GM19238 (cell line): ENCODE results near the gene MFSD8.
"Not testable (repeated sequence)": the region's sequence is repeated elsewhere in the genome, so short reads cannot be mapped to it uniquely, and the experiment has no call there.

Experiments
- DNase-seq: peaks from one replicate; pipeline ENCODE4 v3.0.0; 2011; ENCODE audit warnings: low spot score; ENCODE audit not compliant: insufficient read length

MFSD8 gene

DNA sequence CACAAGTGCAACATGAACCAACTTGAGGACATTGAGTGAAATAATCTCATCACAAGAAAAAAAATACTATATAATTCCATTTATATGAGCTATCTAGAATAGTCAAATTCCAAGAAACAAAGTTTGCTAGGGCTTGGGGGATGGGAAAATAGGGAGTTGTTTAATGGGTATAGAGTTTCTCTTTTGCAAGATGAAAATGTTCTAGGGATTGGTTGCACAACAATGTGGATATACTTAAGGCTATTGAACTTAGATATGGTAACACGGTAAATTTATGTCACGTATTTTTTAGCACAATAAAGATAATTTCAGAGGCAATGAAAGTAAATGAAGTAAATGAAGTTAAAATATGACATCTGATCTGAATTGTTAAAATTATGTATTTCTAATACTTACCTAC lies 7.9 kb downstream of the MFSD8 start:
- no peak for DNase-seq

DNA sequence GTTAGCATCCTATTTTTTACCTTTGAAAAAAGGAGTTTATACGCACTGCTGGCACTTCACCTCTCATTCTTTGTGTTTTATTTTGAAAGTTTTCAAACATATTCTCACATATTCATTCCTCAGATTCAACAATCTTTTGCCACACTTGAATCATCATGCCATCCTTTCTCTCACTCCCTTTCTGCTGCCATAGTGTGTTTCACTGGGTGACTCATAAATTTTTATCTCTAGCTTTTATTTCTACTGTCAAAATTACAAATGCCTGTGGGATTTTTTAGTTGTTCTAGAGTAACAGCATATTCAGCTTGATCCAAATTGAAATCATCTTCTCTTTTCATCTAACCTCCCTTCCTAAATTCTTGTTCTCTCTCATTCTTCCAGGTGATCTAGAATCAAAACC lies 28.0 kb downstream of the MFSD8 start:
- no peak for DNase-seq

DNA sequence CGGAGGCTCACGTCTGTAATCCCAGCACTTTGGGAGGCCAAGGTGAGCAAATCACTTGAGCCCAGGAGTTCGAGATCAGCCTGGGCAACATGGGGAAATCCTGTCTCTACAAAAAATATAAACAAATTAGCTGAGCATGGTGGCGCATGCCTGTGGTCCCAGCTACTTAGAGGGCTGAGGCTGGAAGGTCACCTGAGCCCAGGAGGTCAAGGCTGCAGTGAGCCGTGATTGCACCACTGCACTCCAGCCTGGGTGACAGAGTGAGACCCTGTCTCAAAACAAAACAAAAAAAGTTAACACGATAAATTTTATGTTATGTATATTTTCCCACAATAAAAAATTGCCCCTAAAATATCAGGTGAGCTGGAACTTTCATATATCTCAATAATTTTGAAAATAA lies 33.1 kb downstream of the MFSD8 start:
- DNase-seq, result not testable (repeated sequence)

GRCh38 chr4:127930175-127930574 lies 34.8 kb downstream of the MFSD8 start:
- no peak for DNase-seq

DNA sequence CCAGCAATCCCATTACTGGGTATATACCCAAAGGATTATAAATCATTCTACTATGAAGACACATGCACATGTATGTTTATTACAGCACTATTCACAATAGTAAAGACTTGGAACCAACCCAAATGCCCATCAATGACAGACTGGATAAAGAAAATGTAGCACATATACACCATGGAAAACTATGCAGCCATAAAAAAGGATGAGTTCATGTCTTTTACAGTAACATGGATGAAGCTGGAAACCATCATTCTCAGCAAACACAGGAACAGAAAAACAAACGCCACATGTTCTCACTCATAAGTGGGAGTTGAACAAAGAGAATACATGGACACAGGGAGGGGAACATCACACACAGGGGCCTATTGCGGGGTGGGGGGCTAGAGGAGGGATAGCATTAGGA lies 39.3 kb downstream of the MFSD8 start:
- DNase-seq, result not testable (repeated sequence)

- DNase-seq, result no peak
These were observed 42.7 kb downstream of the MFSD8 start for GRCh38 chr4:127922226-127922625.

GRCh38 chr4:127920521-127920920 lies 44.5 kb downstream of the MFSD8 start:
- no peak for DNase-seq

- DNase-seq, result no peak
These were observed 47.8 kb downstream of the MFSD8 start for GRCh38 chr4:127917151-127917550.

DNA sequence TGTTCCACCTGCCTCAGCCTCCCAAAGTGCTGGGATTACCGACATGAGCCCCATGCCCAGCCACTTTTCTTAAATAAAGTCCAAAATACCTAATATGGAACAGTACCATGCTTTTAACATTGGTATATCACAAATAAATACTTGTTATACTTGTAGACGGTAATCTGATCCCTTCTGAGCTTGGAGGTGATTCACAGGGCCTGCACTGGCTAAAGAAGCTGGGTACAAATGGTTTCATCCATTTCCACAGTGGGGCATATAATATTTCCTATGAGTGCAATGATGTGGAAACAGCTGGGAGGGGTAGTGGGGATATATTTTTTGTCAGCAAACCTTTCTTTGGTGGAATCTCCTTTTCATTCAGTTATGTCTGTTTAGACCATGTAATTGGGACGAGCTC lies 48.5 kb downstream of the MFSD8 start:
- no peak for DNase-seq

DNA sequence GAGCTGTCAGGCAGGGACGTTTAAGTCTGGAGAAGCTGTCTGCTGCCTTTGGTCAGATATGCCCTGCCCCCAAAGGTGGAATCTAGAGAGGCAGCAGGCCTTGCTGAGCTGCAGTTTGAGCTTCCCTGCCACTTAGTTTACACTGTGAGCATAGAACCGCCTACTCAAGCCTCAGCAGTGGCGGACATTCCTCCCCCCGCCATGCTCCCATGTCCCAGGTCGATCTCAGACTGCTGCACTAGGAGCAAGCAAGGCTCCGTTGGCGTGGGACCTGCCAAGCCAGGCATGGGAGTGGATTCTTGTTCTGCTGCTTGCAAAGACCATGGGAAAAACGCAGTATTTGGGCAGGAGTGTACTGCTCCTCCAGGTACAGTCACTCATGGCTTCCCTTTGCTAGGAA lies 59.9 kb downstream of the MFSD8 start:
- no peak for DNase-seq

DNA sequence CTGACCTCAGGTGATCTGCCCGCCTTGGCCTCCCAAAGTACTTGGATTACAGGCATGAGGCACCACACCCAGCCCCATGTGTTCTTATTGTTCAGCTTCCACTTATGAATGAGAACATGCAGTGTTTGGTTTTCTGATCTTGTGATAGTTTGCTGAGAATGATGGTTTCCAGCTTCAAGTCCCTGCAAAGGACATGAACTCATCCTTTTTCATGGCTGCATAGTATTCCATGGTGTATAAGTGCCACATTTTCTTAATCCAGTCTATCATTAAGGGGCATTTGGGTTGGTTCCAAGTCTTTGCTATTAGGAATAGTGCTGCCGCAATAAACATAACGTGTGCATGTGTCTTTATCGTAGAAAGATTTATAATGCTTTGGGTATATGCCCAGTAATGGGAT lies 65.3 kb downstream of the MFSD8 start:
- DNase-seq, result not testable (repeated sequence)

- no peak for DNase-seq
These were observed 68.4 kb downstream of the MFSD8 start for GRCh38 chr4:127896528-127896927.

GRCh38 chr4:127896069-127896468 lies 68.9 kb downstream of the MFSD8 start:
- no peak for DNase-seq

GRCh38 chr4:127889903-127890302 lies 75.1 kb downstream of the MFSD8 start:
- no peak for DNase-seq

DNA sequence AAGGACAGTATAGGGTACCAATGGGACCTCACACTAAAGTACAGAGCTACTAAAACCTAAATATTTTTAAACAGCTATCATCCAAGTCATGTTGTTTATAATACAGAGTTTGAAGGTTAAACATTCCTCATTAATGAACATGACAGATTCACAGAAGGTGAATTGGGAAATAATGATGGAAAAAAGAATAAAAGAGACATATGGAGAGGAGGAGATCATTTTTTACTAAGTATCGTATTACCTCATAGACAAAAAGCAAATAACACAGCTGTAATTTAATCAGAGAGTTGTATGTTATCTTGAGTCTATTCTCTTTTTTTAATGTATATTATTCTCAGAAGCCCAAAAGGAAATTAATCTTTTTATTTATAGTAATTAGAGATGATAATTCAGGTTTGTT lies 76.4 kb downstream of the MFSD8 start:
- DNase-seq, result no peak

DNA sequence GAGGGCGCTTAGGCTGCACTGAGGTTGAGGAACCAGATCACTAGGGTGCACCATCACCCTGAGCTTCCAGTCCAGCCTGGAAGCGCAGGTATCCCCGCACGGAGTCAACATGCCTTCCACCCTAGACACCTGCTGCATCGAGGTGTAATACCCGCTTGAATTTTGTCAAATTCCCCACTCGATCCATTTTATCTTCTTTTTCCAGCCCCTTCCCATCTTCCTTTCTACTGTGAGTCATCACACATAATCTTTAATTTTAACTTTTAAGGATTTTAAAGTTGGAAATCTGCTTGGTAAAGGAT lies 83.5 kb downstream of the MFSD8 start:
- DNase-seq, result no peak

- peak; percentile 76 for DNase-seq
These were observed 84.0 kb downstream of the MFSD8 start, which contains the start of gene PLK4 for GRCh38 chr4:127880763-127881562. Gene PLK4, plus strand, starts transcription at chr4:127880893. Its CDS starts 242 bp downstream, at chr4:127881135.

DNA sequence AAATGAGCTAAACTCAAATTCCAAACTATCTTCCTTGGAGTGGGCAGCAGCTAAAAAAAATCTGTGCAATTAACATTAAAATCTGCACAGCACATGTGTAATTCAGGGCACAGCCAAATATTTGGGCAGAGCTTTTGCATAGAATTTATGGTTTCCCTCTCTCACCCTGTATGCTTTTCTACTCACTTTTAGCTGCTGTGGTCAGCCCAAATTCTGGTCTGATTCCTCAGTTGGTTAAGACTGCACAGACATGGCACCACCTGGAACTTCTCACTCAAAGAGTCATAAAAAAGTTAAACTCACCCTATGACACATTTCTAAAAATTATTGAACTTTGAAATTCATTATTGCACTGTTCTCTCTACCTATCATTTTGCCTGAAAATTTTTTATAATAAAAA lies 89.2 kb downstream of the MFSD8 start:
- DNase-seq, result no peak

DNA sequence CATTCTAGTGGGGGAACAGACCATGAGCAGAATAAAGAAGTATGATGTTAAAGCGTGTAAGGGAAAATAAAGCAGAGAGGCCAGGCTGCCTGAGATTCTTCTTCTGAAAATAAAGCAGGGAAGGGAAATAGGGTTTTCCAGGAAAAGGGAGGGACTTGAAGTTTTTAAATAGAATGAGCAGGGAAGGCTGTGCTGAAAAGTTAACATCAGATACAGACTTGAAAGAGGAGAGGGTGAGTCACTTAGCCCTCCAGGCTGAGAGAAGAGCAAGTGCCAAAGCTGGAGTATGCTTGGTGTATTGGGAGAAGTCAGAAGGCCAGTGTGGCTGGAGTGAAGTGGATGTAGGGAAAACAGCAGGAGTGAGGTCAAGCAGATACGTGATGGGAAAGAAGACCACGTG lies 94.3 kb downstream of the MFSD8 start:
- no peak for DNase-seq

DNA sequence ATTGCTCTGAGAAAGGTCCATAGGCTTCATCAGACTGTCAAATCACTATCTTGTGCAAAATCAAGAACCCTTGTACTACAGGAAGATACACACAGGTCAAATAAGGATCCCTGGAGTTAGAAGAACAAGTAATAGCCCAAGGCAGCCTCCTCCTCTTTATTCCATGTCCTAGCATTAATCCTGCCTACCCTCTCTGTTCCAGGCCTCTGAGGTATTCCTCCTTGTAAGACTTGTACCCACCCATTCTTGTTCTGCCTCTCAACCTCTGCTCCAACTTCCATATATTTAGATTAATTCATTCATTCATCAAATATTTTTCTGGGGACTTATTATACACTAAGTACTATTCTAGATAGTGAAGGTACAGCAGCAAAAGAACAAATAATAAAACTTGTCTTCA lies 94.7 kb downstream of the MFSD8 start:
- DNase-seq, result no peak

- no peak for DNase-seq
These were observed 96.8 kb downstream of the MFSD8 start for GRCh38 chr4:127868196-127868595.
